ENCODE results near the gene MAPK1IP1L. TPM values are rescaled to one million over a fixed set of nuclear protein-coding genes. Genes with fewer than 3 reads are reported as not detected.

Gene MAPK1IP1L
- total and polyA plus RNA-seq, 2 donors (not counting 1 experiment from before 2014, with no cell fraction given), result 116 to 141 TPM

DNA sequence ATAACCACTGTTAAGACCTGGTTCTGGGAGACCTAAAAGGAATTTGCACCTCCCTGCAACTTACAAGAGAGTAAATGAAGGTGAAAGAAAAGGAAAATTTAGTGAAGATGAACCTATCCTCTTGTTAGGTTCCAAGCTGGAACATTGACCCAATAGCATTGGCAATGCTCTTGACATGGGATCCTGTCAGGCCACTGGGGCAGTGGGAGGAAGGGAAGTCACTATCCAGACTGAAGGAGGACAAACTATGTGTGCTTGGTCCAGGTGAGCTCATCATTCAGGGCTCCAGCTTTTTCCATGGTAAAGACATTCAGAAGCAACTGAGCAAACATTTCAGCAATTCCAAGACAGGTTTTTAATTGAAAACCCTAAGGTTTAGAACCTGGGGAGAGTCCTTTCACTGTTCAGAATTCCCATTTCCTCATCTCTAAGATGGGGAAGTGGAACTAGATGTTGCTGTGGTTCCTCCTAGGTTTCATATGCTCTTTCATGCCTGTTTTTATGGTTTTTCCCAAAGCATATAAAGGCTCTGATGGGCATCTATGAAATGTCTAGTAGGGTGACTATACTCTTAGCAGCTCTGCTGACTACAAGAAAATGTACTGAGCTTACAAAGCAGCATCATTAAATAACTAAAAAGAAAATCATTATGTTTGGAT, 33.1 kb downstream of the MAPK1IP1L start:
- H3K27me3 Mint-ChIP-seq, result no peaks in the 10 kb centered on the region

More for the DNA sequence above, 33.1 kb downstream of the MAPK1IP1L start:
- Histone ChIP-seq H2AFZ (ENCODE audit: insufficient read depth, low read depth, low read length, poor library complexity, severe bottlenecking) (no peak overlapping the region), H3K27me3 (replicated peaks in 1 of 4; ENCODE audit: control extremely low read depth in 1 of 4, control insufficient read depth in 3 of 4, insufficient read depth in 4 of 4, low read length in 3 of 4) (no peaks in the 10 kb centered on the region), H3K79me2 (ENCODE audit: control insufficient read depth, insufficient read depth, low read length) (no peaks in the 10 kb centered on the region), H3K4me1 (ENCODE audit: control insufficient read depth in 2 of 2, insufficient read depth in 2 of 2, low read length in 2 of 2) (no peaks in the 10 kb centered on the region), H3K4me2 (replicated peaks; ENCODE audit: low read depth, low read length, poor library complexity, severe bottlenecking) (no peak overlapping the region), H3K4me3 (ENCODE audit: control extremely low read depth in 1 of 5, extremely low read depth in 1 of 5, insufficient read depth in 1 of 5, low read depth in 2 of 5, low read length in 4 of 5) (no peak overlapping the region), H3K27ac (ENCODE audit: low read length in 2 of 2) (no peak overlapping the region), H3K9ac (ENCODE audit: low read length) (no peak overlapping the region), H3K9me3 (ENCODE audit: control extremely low read depth in 1 of 3, control insufficient read depth in 2 of 3, insufficient read depth in 1 of 3, low read length in 2 of 3) (peaks cover 0 to 5% (median 0%) of the 10 kb centered on the region in 3 donors), H3K36me3 (replicated peaks in 1 of 2; ENCODE audit: control extremely low read depth in 1 of 2, control insufficient read depth in 1 of 2, extremely low read depth in 1 of 2, insufficient read depth in 2 of 2, low read length in 1 of 2) (no peaks in the 10 kb centered on the region), H4K20me1 (ENCODE audit: control insufficient read depth, insufficient read depth, low read length, poor library complexity, severe bottlenecking) (no peaks in the 10 kb centered on the region)
- DNase-seq (no peak), ATAC-seq (ENCODE audit: low read depth) (no peak)
- intact Hi-C loops (cut with micrococcal nuclease), result no loop called here
- Mint-ChIP-seq H3K4me1 (peaks cover 4% of the 10 kb centered on the region), H3K9me3 (ENCODE audit: insufficient read depth) (no peaks in the 10 kb centered on the region), H3K4me3 (no peak overlapping the region), H3K27ac (no peak overlapping the region)
- ChIA-PET CTCF (interaction anchor here (0.7 to 1.7 kb wide), 3 partner anchors 10 to 76 kb away, joined by 3 to 7 read pairs (median 5); no protein-coding TSS in a partner anchor), POLR2A (no interaction called here)
- no peak for TF ChIP-seq CTCF (IDR thresholded peaks at IDR 0.05)
